H7 (cell line): Measurements from ENCODE around the gene ARHGAP31. TPM values are rescaled to one million over a fixed set of nuclear protein-coding genes. Genes with fewer than 3 reads are reported as not detected.

Source experiments
- DNase-seq: peaks from one replicate; pipeline ENCODE4 v3.0.0; 2012
- H3K27me3 ChIP-seq: 2 replicates; pipeline ENCODE4 v1.6.0; 2011; ENCODE audit warnings: mild to moderate bottlenecking, low read length; ENCODE audit not compliant: control insufficient read depth, insufficient read depth
- H3K36me3 ChIP-seq: replicated peaks from 2 replicates; pipeline ENCODE4 v1.5.1; 2011; ENCODE audit warnings: low read length; ENCODE audit not compliant: control insufficient read depth, insufficient read depth
- H3K4me3 ChIP-seq: 2 replicates; pipeline ENCODE4 v1.5.1; 2011; ENCODE audit warnings: low read depth, mild to moderate bottlenecking, control low read depth, low read length, moderate library complexity; ENCODE audit not compliant: insufficient read depth
- total RNA-seq: library from RNA; depleted of rRNA; stranded (reverse); fragments of >200 nt; shearing (Covaris generic); gene quantifications from 2 replicates; pipeline ENCODE4 v1.2.3, GENCODE V29; 2014

The ARHGAP31 gene
- total RNA-seq, 1 experiment from 2014 or later, result 4.2 TPM

DNA sequence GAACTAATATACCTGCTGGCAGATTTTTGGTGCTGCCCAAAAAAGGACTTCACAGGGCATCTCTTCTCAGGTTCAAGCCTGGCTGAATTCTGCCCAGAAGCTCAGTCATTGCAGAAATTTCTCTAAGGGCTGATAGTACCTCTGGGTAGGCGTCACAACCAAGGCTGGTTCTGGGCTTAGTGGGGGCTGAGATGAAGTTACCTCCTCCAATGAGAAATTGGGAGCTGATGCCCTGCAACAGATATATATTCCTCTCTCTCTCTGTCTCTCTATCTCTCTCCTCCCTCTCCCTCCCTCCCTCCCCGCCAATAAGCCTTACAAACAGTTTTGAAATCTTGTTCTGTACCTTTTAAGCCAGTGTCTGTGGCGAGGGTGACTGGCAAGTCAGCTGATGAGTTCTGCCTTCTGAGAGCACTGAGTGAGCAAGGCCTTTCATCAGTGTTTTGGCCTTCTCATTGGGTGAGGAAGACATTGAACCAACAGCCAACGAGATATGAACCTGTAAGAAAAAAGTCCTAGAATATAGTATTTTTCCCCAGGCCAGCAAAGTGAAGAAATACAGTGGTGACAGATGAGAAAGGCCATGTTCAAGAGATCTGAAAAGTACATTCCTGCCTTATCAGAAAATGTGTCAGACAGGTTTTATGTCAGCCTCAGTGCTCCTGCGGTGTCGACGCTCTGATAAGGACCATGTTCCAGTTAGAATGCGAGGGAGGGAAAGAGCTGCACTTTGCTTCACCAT lies 123.8 kb downstream of the ARHGAP31 start:
- no peak for DNase-seq
- H3K4me3 ChIP-seq, result no peak overlapping the region
- no peaks in the 10 kb centered on the region for H3K27me3 ChIP-seq
- no peaks in the 10 kb centered on the region for H3K36me3 ChIP-seq

DNA sequence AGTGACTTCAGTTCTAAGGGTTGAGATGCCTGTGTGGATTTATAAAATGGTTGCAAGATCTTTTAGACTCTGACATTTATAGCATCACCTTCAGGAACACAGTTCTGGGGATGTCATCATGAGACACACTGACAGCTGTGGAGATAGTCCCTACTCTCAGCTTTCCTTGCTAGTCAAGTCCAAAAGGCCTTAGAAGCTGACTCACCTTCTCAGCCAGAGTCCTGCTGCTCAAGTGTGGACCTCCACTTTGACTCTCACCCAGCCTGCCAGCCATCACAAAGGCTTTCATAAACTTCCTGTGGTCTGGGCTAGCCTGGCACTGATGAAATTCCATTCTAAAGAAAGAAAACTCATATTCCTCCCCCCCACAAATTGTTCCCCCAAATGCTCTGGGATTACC lies 124.5 kb downstream of the ARHGAP31 start:
- no peak for DNase-seq
- Histone ChIP-seq H3K27me3 (no peaks in the 10 kb centered on the region), H3K4me3 (no peak overlapping the region), H3K36me3 (no peaks in the 10 kb centered on the region)

DNA sequence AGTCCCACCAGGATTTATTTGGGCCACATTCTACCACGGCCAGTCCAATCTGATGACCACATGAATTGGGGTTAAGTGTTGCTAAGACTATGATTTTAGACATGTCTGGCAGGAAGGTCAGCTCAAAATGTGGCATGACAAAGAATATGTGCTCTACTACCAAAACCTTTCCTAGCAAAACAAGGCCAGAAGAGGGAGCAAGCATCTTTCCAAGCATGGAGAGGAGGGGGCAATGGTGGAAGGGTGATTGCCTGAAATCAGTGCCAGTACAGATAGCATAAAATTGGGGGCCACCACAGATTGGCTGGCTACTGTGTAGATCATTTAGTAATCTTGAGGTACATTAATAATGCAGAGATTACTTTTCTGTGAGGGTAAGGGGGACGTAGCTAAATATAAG lies 126.0 kb downstream of the ARHGAP31 start:
- H3K27me3 ChIP-seq, result no peaks in the 10 kb centered on the region
- H3K4me3 ChIP-seq, result no peak overlapping the region
- peak; percentile 58 for DNase-seq
- H3K36me3 ChIP-seq, result no peaks in the 10 kb centered on the region

DNA sequence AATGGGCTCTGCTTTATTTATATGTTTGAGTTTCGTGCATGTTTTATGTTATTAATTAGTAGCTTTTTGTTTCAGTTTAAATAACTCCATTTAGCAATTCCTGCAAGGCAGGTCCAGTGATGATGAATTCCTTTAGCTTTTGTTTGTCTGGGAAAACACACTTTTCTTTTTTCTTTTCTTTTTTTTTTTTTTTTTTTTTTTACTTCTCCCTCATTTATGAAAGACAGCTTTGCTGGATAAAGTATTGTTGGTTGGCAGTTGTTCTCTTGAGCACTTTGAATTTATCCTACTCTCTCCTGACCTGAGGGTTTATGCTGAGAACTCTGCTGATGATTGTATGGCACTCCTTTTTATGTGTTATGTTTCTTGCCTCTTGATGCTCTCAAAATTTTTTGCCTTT lies 133.5 kb downstream of the ARHGAP31 start:
- no peak overlapping the region for H3K4me3 ChIP-seq
- peaks cover 16% of the 10 kb centered on the region for H3K36me3 ChIP-seq
- DNase-seq, result no peak

DNA sequence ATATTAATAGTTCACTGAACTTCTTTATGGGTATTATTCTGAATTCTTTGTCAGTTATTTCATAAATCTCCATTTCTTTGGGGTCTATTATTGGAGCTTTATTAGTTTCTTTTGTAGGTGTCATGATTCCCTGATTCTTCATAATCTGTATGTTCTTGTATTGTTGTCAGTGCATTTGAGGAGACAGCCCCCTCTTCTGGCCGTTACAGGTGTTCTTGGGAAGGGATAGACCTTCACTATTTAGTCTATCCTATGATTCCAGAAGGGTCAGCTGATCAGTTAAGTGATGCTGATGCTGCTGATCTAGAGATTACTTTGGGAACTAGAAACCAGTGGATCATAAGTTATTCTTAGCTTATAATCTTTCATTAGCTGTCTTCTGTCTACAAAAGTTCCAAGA lies 134.4 kb downstream of the ARHGAP31 start:
- H3K36me3 ChIP-seq, result peaks cover 16% of the 10 kb centered on the region
- H3K27me3 ChIP-seq, result no peaks in the 10 kb centered on the region
- no peak overlapping the region for H3K4me3 ChIP-seq
- no peak for DNase-seq

More for the DNA sequence above, 133.5 kb downstream of the ARHGAP31 start:
- no peaks in the 10 kb centered on the region for H3K27me3 ChIP-seq

DNA sequence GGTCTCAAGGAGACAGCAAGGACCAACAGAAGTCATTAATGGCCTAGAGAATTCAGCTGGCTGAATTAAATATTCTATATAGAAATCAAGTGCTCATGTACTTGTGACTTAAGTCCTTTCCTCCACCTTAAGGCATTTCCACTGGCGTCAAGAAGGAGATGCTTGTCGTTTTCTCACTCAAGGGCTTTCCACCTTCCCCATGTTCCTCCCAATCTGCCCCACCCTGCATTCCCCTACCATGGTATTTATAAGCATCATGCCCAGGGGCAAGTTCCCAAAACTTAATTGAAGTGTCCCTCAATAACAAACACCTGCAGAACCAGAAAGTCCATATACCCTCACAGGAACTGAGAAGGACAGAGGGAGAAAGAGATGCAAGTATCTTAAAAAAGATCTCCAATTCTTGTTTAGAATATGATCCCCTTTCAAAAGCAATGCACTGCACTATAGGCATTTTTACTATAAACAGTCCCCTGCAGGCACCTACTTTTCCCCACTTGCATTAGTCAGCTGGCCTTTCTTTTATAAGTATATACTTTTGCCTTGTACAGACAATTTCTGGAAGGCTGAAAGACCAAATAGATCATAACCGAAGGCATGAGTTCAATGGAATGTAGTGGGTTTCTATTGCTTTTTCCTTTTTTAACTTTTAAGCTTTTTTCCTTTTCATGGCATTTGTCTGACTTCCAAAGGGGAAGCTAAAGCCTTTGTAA lies 139.6 kb downstream of the ARHGAP31 start:
- Histone ChIP-seq H3K4me3 (no peak overlapping the region), H3K36me3 (peaks cover 37% of the 10 kb centered on the region), H3K27me3 (no peaks in the 10 kb centered on the region)
- no peak for DNase-seq

DNA sequence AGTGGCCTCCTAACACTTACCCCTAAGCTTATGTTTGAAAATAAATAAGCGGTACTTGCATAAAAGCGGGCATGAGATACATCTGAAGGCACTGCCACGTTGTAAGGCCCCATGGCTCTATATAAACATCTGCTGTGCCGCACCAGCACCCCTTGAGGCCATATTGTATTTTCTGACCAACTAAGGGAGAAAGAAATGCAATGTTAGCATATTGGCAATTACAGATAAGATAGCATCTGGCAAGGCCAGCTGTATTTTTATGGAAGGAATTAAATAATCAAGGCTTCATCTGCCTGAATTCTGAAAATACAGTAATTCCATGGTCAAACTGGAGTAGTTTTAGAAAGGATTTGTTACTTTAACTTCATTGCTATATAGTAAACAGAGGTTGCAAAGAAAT lies 140.5 kb downstream of the ARHGAP31 start:
- DNase-seq, result no peak
- H3K36me3 ChIP-seq, result peaks cover 34% of the 10 kb centered on the region

DNA sequence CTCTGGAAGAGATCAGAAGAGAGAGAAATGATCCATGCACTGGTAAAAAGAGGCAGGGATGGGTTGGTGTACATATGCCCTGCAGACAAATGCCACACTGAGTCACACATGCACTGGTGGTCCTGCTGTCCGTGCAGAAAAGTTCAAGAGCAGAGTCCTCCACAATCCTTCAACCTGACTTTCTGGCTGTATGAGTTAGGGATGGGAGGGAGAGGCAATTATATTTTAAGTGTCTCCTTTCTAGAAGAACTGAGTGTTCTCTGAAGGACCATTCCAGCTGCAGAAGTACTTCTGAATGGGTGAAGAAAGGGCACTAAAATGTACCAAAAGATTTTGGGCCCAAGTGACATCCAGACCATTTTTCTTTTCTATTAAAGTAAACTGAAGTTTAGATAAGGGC lies 142.8 kb downstream of the ARHGAP31 start:
- no peak for DNase-seq
- Histone ChIP-seq H3K36me3 (peaks cover 24% of the 10 kb centered on the region), H3K27me3 (no peaks in the 10 kb centered on the region), H3K4me3 (no peak overlapping the region)

More for the DNA sequence above, 140.5 kb downstream of the ARHGAP31 start:
- Histone ChIP-seq H3K27me3 (no peaks in the 10 kb centered on the region), H3K4me3 (no peak overlapping the region)

DNA sequence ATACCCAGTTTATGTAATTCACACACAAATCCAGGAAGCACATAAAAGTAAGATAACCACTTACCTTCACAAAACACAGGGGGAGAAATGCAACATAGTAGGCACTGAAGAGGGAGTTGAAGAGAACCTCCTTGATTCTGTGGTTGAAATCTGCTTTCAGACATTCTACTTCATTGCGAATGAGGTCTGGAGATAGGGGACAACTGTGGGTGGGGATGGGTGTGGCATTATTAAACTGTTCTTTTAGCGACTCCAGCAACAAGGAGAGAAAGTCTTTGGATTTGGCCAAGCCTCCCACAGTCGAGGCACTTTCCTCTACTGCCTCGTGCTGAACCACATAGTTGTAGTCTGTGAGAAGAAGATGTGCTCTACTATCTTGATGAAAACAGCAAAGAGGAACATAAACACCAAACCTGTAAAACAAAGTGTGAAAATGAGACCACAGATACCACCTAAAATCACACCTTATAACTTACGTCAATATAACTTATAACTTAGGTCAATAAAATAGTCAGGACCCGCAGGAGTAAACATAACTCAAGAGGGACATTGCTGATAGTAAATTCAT lies 143.6 kb downstream of the ARHGAP31 start:
- Histone ChIP-seq H3K36me3 (peaks cover 24% of the 10 kb centered on the region), H3K4me3 (no peak overlapping the region), H3K27me3 (no peaks in the 10 kb centered on the region)
- no peak for DNase-seq

DNA sequence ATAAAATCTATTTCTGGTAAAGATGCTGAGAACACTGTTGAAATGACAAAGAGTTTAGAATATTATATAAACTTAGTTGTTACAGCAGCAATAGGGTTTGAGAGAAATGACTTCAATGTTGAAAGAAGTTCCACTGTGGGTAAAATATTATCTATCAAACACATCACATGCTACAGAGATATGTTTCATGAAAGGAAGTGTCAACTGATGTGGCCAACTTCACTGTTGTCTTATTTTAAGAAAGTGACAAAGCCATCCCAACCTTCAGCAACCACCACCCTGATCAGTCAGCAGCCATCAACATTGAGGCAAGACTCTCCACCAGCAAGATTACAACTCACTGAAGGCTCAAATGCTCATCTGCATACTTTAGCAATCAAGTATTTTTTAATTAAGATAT lies 149.0 kb downstream of the ARHGAP31 start:
- no peak for DNase-seq
- peaks cover 14% of the 10 kb centered on the region for H3K36me3 ChIP-seq
- H3K27me3 ChIP-seq, result no peaks in the 10 kb centered on the region
- H3K4me3 ChIP-seq, result no peak overlapping the region

DNA sequence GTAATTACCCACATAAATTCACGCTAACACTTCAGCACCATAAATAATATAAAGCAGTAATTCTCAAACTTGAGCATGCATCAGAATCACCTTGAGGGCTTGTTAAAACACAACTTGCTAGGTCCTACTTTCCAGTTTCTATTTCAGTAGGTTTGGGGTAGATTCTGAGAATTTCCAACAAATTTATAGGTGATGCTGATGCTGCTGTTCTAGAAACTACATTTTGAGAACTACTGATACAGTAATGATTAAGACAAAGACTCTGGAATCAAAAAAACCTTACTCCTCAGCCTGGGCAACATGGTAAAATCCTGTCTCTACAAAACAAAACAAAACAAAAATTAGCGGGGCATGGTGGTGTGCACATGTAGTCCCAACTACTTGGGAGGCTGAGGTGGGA lies 150.4 kb downstream of the ARHGAP31 start:
- no peak overlapping the region for H3K4me3 ChIP-seq
- DNase-seq, result no peak

DNA sequence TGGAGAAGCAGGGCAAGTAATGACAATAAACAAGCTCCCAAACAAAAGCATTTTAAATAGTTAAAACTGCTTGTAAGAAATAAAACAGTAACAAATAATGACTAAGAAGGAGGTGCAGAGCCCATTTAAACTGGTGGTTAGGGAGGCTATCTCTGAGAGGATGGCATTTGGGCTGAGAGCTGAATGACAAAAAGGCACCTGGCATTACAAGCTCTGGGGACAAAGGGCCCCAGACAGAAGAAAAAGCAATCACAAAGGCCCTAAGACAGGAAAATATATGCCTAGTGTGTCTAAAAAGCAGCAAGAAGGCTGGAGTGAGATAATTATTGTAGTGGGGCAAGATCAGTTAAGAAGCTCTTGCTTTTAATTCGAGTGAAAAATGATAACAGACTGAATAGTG lies 159.6 kb downstream of the ARHGAP31 start:
- DNase-seq, result no peak
- H3K4me3 ChIP-seq, result no peak overlapping the region
- H3K27me3 ChIP-seq, result no peaks in the 10 kb centered on the region
- peaks cover 20% of the 10 kb centered on the region for H3K36me3 ChIP-seq

More for the DNA sequence above, 150.4 kb downstream of the ARHGAP31 start:
- Histone ChIP-seq H3K36me3 (peaks cover 18% of the 10 kb centered on the region), H3K27me3 (no peaks in the 10 kb centered on the region)

DNA sequence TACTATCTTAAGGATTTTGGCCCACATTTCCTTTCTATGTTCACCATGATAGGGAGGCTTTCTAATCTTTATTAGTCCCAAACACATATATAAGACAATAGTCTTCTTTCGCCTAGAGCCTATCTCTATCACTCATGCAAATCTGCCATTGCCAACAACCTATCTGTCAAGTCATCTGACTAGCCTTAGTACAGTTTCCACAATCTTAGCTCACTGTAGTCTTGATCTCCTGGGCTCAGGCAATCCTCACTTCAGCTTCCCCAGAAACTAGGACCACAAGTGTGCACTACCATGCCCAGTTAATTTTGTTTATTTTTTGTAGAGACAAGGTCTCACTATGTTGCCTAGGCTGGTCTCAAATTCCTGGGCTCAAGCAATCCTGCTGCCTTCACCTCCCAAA lies 162.3 kb downstream of the ARHGAP31 start:
- DNase-seq, result no peak
- H3K4me3 ChIP-seq, result no peak overlapping the region
- H3K36me3 ChIP-seq, result peaks cover 32% of the 10 kb centered on the region
- H3K27me3 ChIP-seq, result no peaks in the 10 kb centered on the region

DNA sequence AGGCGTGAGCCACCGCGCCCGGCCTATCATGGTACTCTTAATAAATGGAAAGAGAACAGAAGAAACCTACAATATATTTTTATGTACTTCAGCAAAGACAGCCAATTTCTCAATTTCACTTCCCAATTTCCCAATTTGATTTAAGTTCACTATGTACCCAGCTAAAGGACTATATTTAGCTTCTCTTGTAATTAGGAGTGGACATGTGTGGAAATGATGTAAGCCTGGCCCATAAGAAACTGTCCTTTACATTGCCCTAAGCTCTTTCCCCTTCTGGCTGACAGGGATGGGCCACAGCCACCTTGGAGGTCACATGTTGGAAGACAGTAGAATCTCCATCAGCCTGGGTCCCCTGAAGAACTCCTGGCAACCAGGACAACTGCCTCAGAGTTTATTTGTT lies 163.1 kb downstream of the ARHGAP31 start:
- H3K4me3 ChIP-seq, result no peak overlapping the region
- peaks cover 33% of the 10 kb centered on the region for H3K36me3 ChIP-seq
- H3K27me3 ChIP-seq, result no peaks in the 10 kb centered on the region
- DNase-seq, result no peak
